Middle frontal gyrus (tissue), 1 donor: Measurements from ENCODE around the gene GPC5.

Experiments used
- DNase-seq: peaks from one replicate; pipeline ENCODE4 v3.0.0-alpha.2; 2015; ENCODE audit warnings: low spot score; ENCODE audit errors: extremely low spot score

Gene GPC5

DNA sequence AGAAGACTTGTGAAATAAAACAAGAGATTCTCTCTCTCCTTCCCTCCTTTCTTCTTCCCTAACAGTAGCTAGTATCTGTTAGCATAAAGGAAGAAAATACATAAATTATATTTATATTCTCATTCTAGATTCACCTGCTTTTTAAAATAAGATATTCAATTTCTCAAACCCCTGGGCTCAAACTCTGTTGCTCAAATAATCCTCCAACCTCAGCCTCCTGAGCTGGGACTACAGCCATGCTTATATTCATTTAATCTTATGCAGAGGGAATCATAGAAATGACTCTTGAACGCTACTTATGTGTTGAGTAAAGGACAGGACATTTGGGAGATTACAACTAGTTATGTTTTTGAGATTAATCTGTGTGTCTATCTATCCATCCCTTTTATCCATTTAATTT lies 56.2 kb downstream of the GPC5 start:
- DNase-seq: no peak

DNA sequence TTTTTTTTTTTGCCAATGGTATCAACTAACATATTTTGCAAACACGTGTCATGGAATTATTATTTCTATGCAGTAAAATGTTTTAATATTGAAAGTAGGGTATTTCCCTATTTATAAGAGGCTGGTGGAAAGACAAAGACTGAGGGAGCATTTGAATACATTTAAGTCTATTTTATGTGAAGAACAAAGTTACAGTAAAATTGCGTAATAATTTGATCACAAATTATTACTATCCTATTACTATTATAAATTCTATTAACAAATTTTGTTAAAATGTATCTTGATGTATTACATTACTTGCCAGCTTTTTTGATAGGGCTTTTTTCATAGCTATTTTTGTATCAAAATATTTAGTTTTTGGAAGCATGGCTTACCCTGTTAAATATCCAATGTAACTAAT lies 58.4 kb downstream of the GPC5 start:
- DNase-seq: no peak

DNA sequence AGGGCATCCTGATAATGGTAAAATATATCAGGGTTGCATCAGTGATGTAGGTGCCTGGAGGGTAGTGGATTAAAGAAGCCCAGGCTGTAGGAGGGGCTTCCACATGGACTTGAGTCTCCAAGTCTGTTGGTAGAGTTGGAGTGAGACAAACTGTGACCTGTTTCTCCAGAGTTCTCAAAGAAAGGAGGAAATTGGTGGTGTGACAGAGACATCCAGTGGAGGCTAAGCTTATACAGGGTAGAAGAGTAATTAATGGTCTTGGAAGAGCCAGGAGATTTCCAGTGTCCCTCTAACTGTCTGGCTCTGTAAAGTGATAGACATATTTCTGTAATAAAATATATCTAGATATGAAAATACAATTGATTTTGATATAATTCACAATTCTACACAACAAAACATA lies 61.1 kb downstream of the GPC5 start:
- DNase-seq: no peak

DNA sequence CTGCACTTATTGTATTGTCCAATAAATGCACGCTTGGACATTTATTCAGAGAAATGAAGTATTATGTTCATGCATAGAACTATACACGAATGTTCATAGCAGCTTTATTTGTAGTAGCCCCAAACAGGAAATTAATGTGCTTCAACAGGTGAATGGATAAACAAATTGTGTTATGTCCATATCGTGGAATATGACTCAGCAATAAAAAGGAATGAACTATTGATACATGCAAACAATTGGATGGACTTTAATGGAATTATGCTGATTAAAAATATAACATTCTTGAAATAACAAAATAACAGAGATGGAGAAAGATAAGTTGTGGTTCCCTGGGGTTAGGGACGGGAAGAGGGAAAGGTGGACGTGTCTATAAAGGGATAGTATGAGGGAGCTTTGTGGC lies 65.9 kb downstream of the GPC5 start:
- no peak for DNase-seq

DNA sequence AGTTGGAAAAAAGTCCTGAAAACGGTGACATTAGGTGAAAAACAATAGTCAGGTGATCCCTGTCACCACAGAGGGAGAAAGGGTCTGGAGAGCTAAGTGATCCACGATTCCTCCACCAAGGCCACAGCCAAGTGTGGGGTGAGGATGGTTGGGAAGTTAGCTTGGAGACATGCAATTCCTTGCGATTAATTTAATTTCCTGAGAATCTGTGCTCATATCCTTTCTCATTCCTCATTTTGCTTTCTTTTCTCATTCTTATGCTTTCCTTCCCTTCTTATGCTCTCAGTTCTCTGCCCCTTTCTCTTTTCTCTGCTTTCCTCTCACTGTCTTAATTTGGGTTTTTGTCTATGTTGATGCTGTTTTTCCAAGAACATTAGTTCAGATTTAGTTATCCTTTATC lies 68.8 kb downstream of the GPC5 start:
- DNase-seq: no peak

DNA sequence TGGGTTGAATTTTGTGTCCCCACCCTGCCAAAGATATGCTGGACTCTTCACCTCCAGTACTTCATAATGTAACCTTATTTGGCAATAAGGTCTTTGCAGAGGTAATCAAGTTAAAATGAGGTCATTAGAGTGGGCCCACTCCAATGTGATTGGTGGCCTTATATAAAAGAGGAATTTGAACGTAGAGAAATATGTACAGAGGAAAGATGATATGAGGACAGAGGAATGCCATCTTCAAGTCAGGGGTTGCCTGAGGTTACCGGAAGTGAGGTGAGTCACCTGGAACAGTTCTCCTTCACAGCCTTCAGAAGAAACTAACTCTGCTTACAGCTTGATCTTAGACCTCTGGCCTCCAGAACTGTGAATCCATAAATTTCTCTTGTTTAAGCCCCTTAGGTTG lies 69.9 kb downstream of the GPC5 start:
- DNase-seq: no peak

DNA sequence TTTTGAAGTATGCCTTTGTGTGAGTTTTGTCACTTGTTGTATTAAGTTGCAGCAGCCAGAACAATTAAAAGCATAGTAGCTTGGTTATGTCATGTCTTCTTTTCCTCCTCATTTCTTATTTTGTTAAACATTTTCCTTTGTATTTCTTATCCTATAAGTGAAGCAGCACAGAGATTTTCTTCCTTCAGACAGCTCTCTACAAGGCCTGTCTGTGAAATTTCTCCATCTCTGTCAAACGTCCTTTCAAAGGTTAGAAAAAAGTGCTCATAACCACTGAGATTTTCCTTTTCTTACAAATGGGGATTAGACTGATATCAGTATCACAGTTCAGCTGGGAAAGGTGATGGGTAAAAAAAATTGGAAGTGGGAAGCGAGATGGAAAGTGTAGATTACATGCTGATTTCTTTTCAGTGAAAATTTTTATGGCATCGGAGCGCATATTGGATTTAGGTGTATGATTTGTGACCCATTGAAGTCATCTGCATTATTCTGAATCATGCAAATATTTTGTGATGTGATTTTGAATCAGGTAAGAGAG lies 71.7 kb downstream of the GPC5 start:
- no peak for DNase-seq

DNA sequence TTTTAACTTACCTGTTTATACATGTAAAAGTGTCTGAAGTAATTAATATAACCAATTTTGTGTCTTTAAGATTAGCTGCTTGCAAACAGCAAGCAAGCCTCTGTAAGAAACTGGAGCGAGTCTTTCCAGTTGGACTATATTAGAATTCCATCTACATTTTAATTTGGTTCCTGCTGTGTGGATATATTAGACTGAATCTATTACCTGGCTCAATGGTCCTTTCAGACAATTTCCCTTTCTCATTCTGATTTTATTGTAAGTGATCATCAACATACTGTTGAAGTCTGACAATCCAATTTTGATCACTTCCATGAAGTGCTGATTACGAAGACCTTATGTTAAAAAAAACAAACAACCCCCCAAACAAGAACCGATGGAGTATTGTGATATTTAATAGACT lies 72.3 kb downstream of the GPC5 start:
- no peak for DNase-seq

DNA sequence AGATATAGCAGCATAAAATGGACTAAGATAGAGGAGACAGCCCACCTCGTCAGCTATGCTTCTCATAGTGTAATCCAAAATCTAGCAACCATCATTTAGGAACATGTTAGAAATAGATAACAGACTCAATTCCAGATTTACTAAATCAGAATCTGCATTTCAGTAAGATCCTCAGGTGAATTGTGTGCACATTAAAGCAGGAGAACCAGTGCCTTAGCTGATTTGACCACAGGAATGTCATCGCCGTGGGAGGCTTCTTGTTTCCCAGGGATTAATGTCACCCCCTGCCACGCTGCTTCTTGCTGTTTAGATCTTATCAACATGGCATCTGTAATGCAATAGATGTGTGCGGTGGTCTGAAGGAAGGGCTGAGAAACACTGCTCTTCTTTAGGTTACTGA lies 84.0 kb downstream of the GPC5 start:
- no peak for DNase-seq

DNA sequence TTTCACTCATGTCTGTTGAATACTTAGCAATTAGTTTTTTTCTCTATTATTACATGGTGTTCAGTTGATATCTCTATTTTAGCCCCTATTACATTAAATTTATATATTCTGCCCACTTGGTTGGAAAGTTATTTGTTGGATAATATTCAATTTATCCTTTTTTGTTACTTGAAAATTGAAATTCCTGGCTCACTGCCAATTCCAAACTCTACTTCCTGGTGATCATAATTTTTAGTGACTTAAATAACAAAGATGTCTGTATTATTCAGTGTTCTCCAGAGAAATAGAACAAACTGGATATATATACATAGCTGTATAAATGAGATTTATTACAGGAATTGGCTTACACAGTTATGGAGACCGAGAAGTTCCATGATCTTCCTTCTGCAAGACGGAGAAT lies 93.6 kb downstream of the GPC5 start:
- DNase-seq: no peak

DNA sequence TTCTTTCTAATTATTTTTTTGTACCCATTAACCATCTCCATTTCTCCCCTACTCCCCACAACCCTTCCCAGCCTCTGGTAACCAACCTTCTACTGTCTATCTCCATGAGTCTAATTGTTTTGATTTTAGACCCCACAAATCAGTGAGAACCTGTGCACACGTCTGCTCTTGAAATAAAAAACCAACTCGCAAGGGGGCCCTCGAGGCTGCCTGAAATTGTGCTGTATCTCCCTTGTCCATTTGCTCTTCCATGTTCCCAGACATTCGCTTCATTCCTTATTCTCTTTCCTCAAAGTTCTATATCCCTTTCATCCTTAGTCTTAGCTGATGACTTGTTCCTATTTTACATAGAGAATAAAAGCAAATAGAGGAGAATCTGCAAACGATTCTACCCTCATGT lies 95.0 kb downstream of the GPC5 start:
- no peak for DNase-seq

DNA sequence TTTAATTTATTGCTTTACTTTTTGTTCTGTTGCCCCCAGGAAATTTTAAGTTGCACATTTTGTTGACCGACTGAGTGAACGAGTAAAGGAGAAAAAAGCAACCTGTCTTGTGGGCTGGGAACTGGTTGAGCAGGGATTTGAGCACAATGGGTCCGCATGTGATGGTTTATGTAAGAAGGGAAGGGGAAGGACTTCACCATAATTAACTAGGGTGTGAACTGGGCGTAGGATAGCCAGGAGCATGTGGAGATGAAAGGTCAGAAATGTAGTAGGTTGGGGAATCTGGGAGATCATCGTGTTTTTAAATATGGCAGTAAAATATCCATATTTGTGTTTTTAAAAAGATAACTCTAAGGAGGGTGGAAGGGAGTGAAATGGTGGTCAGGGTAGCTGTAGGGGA lies 99.9 kb downstream of the GPC5 start:
- no peak for DNase-seq

DNA sequence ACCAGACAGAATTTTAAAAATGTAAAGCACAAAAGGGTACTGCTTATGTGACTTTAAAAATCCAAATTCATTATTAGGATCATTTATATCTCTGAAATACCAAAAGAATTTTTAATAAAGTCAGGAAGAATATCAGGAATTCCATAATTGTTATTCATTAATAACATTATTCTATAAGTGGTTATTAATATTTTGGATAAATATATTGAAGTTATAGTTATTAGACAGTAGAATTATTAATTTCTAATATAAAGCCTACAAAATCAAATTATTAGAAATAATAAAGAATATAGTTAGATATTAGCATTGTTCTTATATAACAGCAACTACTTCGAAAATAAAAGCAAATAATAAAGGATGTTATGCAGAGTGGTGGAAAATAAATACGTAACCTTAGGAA lies 105.8 kb downstream of the GPC5 start:
- no peak for DNase-seq

DNA sequence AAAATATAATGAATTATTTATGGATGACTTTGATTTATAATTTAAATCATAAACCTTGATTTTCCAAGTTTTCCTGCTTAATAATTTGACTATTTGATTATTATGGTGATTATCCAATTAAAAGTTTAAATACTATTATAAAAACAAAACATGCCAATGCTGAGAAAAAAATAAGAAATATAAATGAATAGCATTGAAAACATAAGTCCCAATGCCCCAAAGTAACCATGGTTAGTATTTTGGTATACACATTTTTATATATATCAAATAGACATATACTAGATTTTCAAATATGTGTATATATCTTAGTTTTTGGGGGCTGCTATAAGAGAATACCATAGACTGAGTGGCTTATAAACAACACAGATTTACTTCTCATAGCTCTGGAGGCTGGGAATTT lies 108.3 kb downstream of the GPC5 start:
- no peak for DNase-seq

DNA sequence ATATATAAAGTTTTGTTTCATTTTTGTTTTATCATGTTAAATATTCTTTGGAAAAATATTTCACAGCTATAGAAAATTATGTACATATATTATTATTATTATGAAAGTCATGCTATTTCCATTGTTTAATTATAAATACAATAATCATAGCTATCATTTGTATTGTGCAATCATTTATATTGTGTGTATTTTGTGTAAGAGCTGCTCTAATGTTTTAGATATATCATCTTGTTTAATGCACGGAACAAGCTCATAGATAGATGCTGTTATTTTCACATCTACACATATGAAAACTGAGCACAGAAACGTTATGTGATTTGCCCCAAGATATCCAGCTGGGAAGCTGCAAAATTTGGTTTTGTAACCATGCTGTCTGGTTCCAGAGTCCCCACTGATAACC lies 111.6 kb downstream of the GPC5 start:
- DNase-seq: no peak

DNA sequence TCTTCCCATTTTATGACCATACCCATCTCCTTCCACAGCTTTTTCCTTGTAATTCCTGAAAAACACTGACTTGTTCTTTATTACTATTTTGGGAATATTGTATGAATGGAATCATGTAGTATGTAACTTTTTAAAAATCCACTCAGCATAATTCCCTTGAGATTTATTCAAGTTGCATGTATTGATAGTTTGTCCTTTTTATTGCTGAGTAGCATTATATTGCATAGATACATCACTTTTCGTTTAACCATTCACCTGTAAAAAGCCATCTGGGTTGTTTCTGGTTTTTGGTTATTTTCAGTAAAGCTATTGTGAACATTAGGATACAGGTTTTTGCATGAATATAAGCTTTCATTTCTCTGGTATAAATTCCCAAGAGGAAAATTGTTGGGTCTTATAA lies 115.4 kb downstream of the GPC5 start:
- DNase-seq: no peak

DNA sequence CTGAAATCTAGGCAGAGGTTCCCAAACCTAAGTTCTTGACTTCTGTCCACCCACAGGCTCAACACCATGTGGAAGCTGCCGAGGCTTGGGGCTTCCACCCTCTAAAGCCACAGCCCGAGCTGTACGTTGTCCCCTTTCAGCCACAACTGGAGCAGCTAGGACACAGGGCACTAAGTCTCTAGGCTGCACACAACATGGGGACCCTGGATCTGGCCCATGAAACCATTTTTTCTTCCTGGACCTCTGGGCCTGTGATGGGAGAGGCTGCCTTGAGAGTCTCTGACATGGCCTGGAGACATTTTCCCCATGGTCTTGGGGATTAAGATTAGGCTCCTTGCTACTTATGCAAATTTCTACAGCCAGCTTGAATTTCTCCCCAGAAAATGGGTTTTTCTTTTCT lies 118.4 kb downstream of the GPC5 start:
- DNase-seq: no peak

DNA sequence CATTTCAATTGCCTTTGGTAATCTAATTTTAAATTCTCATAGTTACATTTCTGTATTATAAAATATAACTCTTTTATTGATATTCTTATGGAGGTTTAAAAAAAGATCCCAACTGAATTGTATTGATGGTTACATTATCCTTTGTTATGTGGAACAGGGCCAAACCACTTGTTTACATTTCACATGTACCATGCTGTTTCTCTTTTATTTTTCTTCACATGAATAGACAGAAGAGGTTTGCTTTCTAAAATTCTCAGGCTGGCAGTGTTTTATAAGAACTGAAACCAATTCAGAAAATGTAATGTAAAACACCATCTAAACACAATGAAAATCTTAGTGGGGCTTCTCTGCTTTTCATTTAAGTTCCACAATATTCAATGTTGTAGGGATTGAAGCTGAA lies 122.5 kb downstream of the GPC5 start:
- DNase-seq: no peak

DNA sequence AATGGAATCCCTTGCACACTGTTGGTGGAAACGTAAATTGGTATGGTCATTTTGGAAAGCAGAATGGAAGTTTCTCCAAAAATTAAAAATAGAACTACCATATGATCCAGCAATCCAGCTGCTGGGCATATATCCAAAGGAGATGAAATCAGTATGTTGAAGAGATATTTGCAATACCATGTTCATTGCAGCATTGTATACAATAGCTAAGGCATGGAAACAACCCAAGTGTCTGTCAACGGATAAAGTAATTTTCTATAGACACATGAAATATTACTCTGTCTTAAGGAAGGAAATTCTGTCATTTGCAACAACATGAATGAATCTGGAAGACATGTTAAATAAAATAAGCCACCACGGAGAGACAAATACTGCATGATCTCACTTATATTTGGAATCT lies 124.7 kb downstream of the GPC5 start:
- no peak for DNase-seq

DNA sequence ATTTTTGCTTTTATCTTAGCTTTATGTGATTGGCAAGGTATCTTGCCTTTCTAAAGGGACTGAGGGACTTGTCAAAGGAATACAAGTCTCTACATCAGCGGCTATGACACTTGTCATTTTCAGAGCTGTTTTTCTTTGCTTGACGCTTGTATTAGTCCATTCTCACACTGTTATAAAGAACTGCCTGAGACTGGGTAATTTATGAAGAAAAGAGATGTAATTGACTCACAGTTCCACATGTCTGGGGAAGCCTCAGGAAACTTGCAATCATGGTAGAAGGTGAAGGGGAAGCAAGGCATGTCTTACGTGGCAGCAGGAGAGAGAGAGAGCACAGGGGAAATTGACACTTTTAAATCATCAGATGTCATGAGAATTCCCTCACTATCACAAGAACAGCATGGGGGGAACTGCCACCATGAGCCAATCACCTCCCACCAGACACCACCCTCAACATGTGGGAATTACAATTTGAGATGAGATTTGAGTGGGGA lies 128.2 kb downstream of the GPC5 start:
- no peak for DNase-seq

DNA sequence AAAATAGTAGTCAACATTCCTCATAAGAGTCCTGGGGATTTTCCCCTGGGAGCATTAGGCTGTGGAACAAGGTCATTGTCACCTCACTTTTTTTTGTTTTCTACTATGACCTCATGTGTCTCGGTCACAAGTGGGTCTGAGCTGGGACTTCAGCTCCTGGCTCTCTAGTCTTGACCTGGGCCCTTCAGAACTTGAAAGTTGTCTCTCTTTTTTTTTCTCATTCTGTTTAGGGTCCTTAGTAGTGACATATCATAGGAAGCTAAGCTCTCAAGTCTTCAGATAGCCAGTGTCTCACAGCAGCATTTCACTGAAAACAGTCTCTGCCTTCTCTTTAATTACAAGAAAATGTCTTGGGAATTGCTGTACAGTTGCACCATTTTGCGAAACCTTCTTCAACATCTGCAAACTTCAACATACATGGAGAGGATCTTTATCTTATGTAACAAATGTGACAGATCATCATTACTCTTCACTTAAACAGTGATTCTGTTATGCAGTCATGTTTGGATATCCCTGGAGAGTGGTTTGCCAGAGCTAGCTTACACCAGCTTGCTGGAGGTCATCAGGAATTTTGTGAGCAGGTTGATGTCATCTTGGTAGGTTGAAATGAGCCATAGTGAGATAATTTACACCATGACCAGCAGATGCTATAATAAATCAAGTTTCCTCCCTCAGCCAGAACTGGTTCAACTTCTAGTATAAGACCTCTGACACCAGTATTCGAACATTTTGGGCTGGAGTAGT lies 131.5 kb downstream of the GPC5 start:
- no peak for DNase-seq

DNA sequence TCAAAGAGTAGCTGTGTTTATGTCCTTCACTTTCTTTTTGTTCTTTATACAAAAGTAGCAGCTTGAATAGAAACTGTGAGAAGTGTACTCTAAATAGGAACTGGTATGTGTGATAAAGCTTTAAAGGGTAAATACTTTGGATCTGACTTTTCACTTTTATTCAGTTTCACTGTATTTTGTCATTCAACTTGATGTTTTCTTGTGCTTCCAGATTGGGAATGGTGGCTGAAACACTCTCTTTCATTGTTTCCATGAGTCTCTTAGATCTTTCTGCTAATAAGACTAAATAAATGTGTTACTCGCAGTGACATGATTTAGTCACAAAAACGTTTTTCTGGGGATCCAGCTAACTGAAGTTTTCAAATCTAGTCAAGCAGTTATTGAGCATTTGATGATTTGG lies 133.2 kb downstream of the GPC5 start:
- DNase-seq: no peak

DNA sequence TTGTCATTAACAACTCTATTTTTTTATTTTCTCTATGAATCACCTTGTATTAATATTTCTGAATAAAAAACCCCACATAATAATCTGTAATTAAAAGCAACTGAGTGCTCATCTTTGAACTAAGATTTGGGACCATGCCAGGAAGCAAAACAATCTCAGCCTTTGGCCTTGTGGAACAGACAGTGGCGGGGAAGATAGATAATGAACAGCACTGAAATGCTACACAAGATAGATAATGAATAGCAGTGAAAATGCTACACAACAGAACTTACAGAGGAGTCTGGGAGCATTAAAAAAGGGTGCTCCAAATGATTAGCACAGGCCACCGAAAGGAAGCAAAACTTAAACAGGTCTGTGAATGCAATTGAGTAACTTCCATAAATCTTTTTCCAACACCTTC lies 134.9 kb downstream of the GPC5 start:
- no peak for DNase-seq

DNA sequence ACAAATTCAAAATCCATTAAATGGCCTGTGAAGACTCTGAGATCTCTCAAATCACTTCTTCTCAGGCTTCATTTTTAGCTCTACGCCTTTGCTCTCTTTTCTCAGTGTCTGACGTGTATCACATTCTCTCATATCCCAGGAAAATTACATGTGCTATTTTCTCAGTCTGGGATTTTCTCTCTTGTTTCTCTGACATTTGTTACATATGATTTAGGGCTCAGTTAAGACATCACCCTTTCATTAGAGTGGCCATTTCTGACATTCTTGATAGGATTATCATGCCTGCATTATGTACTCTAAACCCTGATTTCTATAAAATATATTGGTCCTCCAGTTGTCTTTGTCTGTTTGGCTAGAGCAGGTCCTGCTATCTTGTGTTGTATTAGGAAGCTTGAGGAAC lies 136.6 kb downstream of the GPC5 start:
- no peak for DNase-seq
